K562 (cell line): Measurements from ENCODE around the gene LIPM. TPM values are rescaled to one million over a fixed set of nuclear protein-coding genes. Genes with fewer than 3 reads are reported as not detected.

Source experiments
- ATAC-seq: fragments of 200-7000 bp; cut with Tn5 transposase; 3 replicates; pipeline ENCODE4 v1.9.1; 2020; ENCODE audit warnings: moderate library complexity
- BruUV-seq: library from RNA; stranded (reverse); fragments of 400-500 nt; replicated peaks from 2 replicates; lab custom pipeline; 2021; lab: Mats Ljungman, UMichigan
- CTCF ChIA-PET: fragments of 300-600 bp; formaldehyde crosslinking; extraction: SDS; loops from one replicate; lab custom pipeline; 2021; ENCODE audit warnings: low intra/inter-chr PET ratio; lab: Yijun Ruan, JAX
- POLR2A ChIA-PET: fragments of 300-600, 350-650 bp; sonication (Branson Sonifier 250); formaldehyde crosslinking; extraction: SDS; loops from one replicate; lab custom pipeline; 2021; ENCODE audit warnings: antibody characterized with exemption, inconsistent platforms; lab: Yijun Ruan, JAX
- DNase-seq, 4 experiments: peaks; one replicate each; pipeline versions ENCODE4 v3.0.0 to v3.0.0-alpha.2; 2011 to 2018; ENCODE audit warnings: low spot score in 3 of 4, mixed read lengths in 3 of 4; ENCODE audit errors: extremely low read depth in 1 of 4
- FAIRE-seq: peaks from 2 replicates; lab custom pipeline; 2011; peaks lifted over from hg19 to GRCh38; lab: Jason Lieb, UNC
- H2AFZ ChIP-seq: 2 replicates; pipeline ENCODE4 v1.6.0; 2011; ENCODE audit warnings: low read depth, low read length, control low read depth, inconsistent platforms
- H3K27ac ChIP-seq: fragments of 200-600 bp; 3 replicates; pipeline ENCODE4 v1.8.0; 2011; ENCODE audit warnings: low read depth, mild to moderate bottlenecking, control low read depth, inconsistent platforms, low read length, moderate library complexity, mixed read lengths; ENCODE audit errors: extremely low read depth
- H3K27me3 ChIP-seq, 2 experiments: fragments of 300-600 bp in 1 of 2; 2 replicates in 1 of 2; 3 replicates in 1 of 2; pipeline versions ENCODE4 v1.6.0 to v1.8.0; 2011; ENCODE audit warnings: inconsistent platforms in 2 of 2, low read length in 2 of 2, mild to moderate bottlenecking in 1 of 2, mixed read lengths in 1 of 2, moderate library complexity in 1 of 2; ENCODE audit not compliant: control insufficient read depth in 2 of 2, insufficient read depth in 2 of 2
- H3K36me3 ChIP-seq: fragments of 300-600 bp; 3 replicates; pipeline ENCODE4 v1.8.0; 2011; ENCODE audit warnings: mild to moderate bottlenecking, low read length, inconsistent platforms; ENCODE audit not compliant: control insufficient read depth, insufficient read depth
- H3K4me1 ChIP-seq, 2 experiments: fragments of 200-600 bp in 1 of 2; replicated peaks in 1 of 2; 2 replicates in 1 of 2; 3 replicates in 1 of 2; pipeline versions ENCODE4 v1.5.1 to v1.8.0; 2011; ENCODE audit warnings: inconsistent platforms in 2 of 2, low read length in 2 of 2, mild to moderate bottlenecking in 1 of 2, mixed read lengths in 1 of 2, moderate library complexity in 1 of 2; ENCODE audit not compliant: control insufficient read depth in 2 of 2, insufficient read depth in 2 of 2
- H3K4me2 ChIP-seq: 2 replicates; pipeline ENCODE4 v1.6.1; 2011; ENCODE audit warnings: low read length, control low read depth, inconsistent platforms, mixed read lengths; ENCODE audit not compliant: insufficient read depth
- H3K4me3 ChIP-seq: fragments of 200-600 bp; sonication (generic), shearing (Covaris generic); 2 replicates; pipeline ENCODE4 v1.5.1; 2016; ENCODE audit warnings: control low read depth, inconsistent platforms
- H3K79me2 ChIP-seq: fragments of 200-600 bp; 3 replicates; pipeline ENCODE4 v1.8.0; 2011; ENCODE audit warnings: low read length, inconsistent platforms; ENCODE audit not compliant: control insufficient read depth, insufficient read depth
- H3K9ac ChIP-seq, 2 experiments: 2 replicates each; pipeline versions ENCODE4 v1.6.0 to v1.6.1; 2011; ENCODE audit warnings: low read depth in 2 of 2, low read length in 2 of 2, control low read depth in 1 of 2, inconsistent platforms in 1 of 2, mild to moderate bottlenecking in 1 of 2, mixed read lengths in 1 of 2; ENCODE audit not compliant: insufficient read depth in 1 of 2
- H3K9me1 ChIP-seq: one replicate; pipeline ENCODE4 v1.6.0; 2011; ENCODE audit warnings: inconsistent platforms, mild to moderate bottlenecking, low read length, moderate library complexity; ENCODE audit not compliant: control insufficient read depth, insufficient read depth
- H3K9me3 ChIP-seq: replicated peaks from 2 replicates; pipeline ENCODE4 v1.5.1; 2011; ENCODE audit warnings: low read depth, low read length, inconsistent platforms; ENCODE audit not compliant: control insufficient read depth, insufficient read depth
- H4K20me1 ChIP-seq: replicated peaks from 2 replicates; pipeline ENCODE4 v1.6.1; 2011; ENCODE audit warnings: low read length, inconsistent platforms, mixed read lengths; ENCODE audit not compliant: control insufficient read depth, insufficient read depth
- CEBPG ChIP-seq, 3 experiments: fragments of 200-800 bp in 1 of 3; sonication (Bioruptor generic) in 1 of 3; sonication (generic) in 1 of 3; formaldehyde crosslinking in 1 of 3; IDR thresholded peaks in 2 of 3; conservative IDR thresholded peaks in 1 of 3; 2 replicates each; pipeline versions ENCODE4 v1.6.1 to v1.8.0; 2016 to 2022; ENCODE audit warnings: missing compliant biosample characterization in 2 of 3, missing genetic modification characterization in 2 of 3, mild to moderate bottlenecking in 1 of 3, missing genetic modification reagents in 1 of 3
- in situ Hi-C: fragments of 300-500 bp; cut with MboI; formaldehyde crosslinking; loops from 4 replicates; pipeline ENCODE4 v1.15.0; 2018; ENCODE audit warnings: inconsistent platforms, mixed read lengths
- intact Hi-C: fragments of 100-400 bp; cut with micrococcal nuclease; formaldehyde crosslinking; loops from 2 replicates; pipeline ENCODE4 v1.14.2; 2022
- polyA plus RNA-seq, 8 experiments: library from polyadenylated mRNA; depleted of rRNA in 4 of 8; stranded (reverse) in 5 of 8; unstranded in 3 of 8; fragments of >200 nt; fragmentation: Nextera tagmentation in 2 of 8; fragmentation: Illumina TruSeq in 1 of 8; extraction: Ambion mirVana in 2 of 8; extraction: Trizol in 1 of 8; gene quantifications; 2 replicates each; pipeline versions ENCODE4 v1.2.1 to v1.2.3, GENCODE V29; 2011 to 2014; ENCODE audit warnings: inconsistent platforms in 1 of 8, missing spikeins in 1 of 8
- total RNA-seq, 7 experiments: library from RNA; depleted of rRNA in 6 of 7; stranded (reverse); fragments of >200 nt in 6 of 7; fragmentation: Illumina TruSeq in 2 of 7; extraction: Trizol in 2 of 7; gene quantifications; 2 replicates each; pipeline versions ENCODE4 v1.2.1 to v1.2.3, GENCODE V29; 2011 to 2021; ENCODE audit warnings: low replicate concordance in 1 of 7
- TF ChIP-seq, protein P1 (sequence below): sonication (generic); formaldehyde crosslinking; IDR thresholded peaks from 2 replicates; pipeline ENCODE4 v1.8.0; 2023; ENCODE audit warnings: mild to moderate bottlenecking, missing genetic modification reagents
- TF ChIP-seq, protein P2 (sequence below), 2 experiments: fragments of 250-450 bp in 1 of 2; fragments of 450-650 bp in 1 of 2; sonication (Bioruptor Pico) in 1 of 2; IDR thresholded peaks; 2 replicates each; pipeline versions ENCODE4 v1.6.1 to v1.8.0; 2016 to 2021; ENCODE audit warnings: mild to moderate bottlenecking in 2 of 2, moderate library complexity in 2 of 2, missing compliant biosample characterization in 1 of 2, missing genetic modification characterization in 1 of 2

Gene LIPM
- total and polyA plus RNA-seq, 9 of the 15 experiments (the other 6 are each of a cell fraction or from before 2014, with no cell fraction given) = not detected

DNA sequence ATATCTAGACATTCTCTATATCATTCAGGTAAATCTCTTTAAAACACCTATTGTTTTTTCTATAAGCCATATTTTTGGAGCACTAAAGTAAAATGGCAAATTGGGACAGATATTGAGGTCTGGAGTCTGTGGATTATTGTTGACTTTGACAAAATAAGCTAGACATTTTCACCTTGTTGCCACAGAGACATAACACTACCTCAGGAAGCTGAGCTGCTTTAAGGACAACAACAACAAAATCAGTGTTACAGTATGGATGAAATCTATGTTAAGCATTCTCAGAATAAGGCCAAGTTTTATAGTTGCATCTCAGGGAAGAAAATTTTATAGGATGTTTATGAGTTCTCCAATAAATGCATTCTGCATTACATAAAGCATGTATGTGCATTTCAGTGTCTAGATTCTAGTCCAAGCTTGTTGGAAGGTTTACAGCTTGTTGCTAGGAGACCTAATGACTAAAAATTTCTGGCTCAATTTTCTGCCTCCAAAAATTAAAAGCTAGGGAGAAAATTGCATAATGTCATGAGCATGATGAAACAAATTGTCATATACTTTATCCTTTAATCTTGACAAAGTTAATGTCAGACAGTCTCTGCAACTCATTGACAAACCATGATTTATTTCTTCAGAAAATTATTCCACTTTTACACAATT lies 18.3 kb downstream of the LIPM start:
- intact Hi-C loops (no loop called here), in situ Hi-C loops (no loop called here)
- no TSS peak for BruUV-seq
- DNase-seq (no peak), FAIRE-seq (no peak), ATAC-seq (no peak)
- Histone ChIP-seq H3K9me3 (no peaks in the 10 kb centered on the region), H3K4me2 (no peak overlapping the region), H3K27ac (no peak overlapping the region), H3K9me1 (no peaks in the 10 kb centered on the region), H2AFZ (no peak overlapping the region), H3K4me1 (no peaks in the 10 kb centered on the region), H3K79me2 (no peaks in the 10 kb centered on the region), H3K27me3 (no peaks in the 10 kb centered on the region), H3K36me3 (no peaks in the 10 kb centered on the region), H3K4me3 (no peak overlapping the region), H4K20me1 (no peaks in the 10 kb centered on the region), H3K9ac (no peak overlapping the region)
- POLR2A ChIA-PET = no interaction called here
- CTCF ChIA-PET = no interaction called here
- TF ChIP-seq, protein P1, sequence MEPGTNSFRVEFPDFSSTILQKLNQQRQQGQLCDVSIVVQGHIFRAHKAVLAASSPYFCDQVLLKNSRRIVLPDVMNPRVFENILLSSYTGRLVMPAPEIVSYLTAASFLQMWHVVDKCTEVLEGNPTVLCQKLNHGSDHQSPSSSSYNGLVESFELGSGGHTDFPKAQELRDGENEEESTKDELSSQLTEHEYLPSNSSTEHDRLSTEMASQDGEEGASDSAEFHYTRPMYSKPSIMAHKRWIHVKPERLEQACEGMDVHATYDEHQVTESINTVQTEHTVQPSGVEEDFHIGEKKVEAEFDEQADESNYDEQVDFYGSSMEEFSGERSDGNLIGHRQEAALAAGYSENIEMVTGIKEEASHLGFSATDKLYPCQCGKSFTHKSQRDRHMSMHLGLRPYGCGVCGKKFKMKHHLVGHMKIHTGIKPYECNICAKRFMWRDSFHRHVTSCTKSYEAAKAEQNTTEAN (CRISPR knock-in tag) = no peak
- TF ChIP-seq, protein P2, sequence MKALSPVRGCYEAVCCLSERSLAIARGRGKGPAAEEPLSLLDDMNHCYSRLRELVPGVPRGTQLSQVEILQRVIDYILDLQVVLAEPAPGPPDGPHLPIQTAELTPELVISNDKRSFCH (CRISPR knock-in tag; IDR thresholded peaks at IDR 0.05) = no peak
- TF ChIP-seq, protein P2 (tag; IDR thresholded peaks at IDR 0.05) = no peak
- no peak for TF ChIP-seq CEBPG (CRISPR knock-in tag; IDR thresholded peaks at IDR 0.05)
- TF ChIP-seq CEBPG (tag; conservative IDR thresholded peaks at IDR 0.05 in 1 of 2, IDR thresholded peaks at IDR 0.05 in 1 of 2) = peak; percentile 57 to 63; a peak in 3 of 4 replicates
